COLO668 (cell line): ENCODE results near the gene LPXN.

ENCODE experiments used
- DNase-seq: peaks from one replicate; lab custom pipeline; 2025; ENCODE audit not compliant: unreplicated experiment; lab: John Stamatoyannopoulos, UW

LPXN gene

DNA sequence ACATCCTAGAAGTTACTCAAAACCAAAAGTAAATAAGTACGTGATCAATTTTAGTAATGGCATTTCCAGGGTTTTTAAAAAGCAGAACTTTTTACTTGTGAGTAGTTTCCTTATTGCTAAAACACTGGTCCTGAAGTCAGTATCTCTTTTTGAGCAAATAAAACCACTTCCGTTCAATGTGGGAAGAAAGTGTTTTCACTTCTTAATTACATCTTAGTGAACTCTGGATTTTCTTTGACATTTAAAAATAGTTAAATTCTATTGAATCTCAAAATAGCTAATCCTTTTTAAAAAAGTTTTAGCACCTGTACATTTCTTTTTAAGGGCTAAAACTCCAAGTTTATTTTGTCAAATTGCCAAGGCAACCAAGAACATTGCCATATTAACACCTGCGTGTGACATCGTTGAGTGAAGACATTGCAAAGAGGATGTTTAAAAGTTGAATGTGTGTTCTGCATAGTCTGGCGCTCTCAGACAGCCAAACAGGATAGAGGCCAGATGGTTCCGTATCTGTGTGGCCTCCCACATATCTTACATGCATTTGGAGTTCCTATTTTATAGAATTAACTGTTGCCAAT lies 50.5 kb downstream of the LPXN start:
- no peak for DNase-seq

GRCh38 chr11:58524232-58525036 lies 51.2 kb downstream of the LPXN start:
- peak; percentile 30 for DNase-seq

- DNase-seq: peak; percentile 9
These were observed 61.8 kb downstream of the LPXN start for GRCh38 chr11:58513747-58514367.

- DNase-seq: no peak
These were observed 64.0 kb downstream of the LPXN start for GRCh38 chr11:58511636-58512035.

DNA sequence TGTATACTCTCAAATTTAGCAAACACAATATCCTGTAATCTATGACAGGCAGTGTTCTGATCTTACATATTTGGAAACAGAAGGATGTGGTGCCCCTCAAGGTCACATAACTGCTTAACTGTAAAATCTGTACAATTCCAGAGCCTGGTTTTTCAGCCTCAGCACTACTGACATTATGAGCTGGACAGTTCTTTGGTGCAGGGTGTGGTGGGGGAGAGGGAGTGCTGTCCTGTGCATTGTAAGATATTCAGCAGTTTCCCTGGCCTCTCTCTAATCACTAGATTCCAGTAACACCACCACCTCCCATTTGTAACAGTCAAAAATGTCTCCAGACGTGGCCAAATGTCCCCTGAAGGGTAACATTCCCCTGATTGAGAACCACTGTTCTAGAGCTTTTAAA lies 65.9 kb downstream of the LPXN start:
- no peak for DNase-seq

DNA sequence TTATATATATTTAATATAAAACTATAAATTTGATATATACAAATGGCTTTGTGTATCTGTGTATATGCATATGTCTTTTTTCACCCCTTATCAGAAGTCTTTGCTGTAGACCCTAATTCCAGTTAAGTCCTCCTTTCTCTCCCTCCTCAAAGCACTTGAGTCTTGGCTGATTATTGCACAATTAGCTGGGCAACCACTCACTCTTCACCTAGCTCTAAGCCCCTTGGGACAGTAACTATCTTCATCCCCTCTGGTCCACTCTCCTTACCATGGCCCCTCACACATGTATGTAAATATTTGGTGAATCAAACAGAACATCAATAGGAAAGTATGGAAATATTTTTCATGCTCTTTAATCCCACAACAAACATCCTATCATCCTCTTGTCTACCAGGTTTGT lies 66.8 kb downstream of the LPXN start:
- no peak for DNase-seq

GRCh38 chr11:58508005-58508404 lies 67.7 kb downstream of the LPXN start, which contains the start of gene OR5B21:
OR5B21 (minus strand) TSS chr11:58508105; CDS start chr11:58508105, 0 bp downstream.
- no peak for DNase-seq

- no peak for DNase-seq
These were observed 68.3 kb downstream of the LPXN start for GRCh38 chr11:58507355-58507754.

DNA sequence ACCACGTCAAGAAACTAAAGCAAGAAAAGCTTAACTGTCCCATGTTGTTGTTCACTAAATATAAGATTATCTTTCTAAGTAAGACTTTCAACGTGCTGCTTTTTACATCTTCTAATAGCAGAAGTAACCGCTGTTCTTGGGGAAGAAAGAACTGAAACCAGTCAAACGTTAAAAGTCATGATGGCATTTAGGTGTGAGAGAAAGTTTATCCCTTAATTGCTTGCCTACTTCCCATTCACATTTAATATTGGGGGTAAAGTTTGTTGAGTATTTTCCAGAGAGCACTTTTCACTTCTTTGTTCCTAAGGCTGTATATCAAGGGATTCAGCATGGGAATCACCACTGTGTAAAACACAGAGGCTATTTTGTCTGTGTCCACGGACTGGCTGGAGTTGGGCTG lies 68.7 kb downstream of the LPXN start:
- DNase-seq: no peak

DNA sequence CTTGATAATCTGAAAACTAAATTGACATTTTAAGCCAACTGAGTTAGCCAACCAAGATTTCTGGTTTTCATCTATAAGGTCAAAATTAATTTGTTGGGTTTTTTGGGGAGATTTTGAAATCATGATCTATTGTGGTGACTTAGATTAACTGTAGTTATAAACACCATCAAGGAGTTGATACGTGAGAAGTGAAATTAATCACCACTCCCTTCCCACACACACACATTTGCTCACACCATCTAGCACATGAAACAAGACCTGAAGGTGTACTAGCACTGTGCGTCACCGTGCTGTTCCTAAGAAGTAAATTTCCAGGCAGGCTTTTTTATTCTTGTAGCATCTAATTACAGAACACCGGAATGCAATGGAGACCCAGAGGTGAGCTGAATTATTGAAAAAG lies 69.8 kb downstream of the LPXN start:
- no peak for DNase-seq

DNA sequence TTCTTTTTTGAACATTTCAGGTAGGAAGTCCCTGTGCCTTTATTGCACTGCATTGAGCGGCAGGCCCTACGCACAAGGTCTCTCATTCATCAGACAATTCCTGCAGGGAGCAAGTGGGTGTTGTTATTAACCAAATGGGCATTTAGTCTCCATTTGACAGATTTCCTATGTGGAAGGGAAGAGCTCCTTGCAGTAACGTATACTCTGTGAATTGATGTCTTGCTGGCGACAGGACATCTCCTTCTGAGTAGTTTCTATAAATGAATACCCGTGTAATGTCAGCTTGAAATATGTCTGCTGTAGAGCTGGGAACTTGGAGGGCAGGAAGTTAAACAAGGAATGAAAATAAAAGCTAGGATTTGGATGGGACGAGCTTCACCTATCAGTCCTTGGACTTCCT lies 71.4 kb downstream of the LPXN start:
- DNase-seq: no peak

GRCh38 chr11:58503361-58503856 lies 72.2 kb downstream of the LPXN start:
- DNase-seq: no peak

DNA sequence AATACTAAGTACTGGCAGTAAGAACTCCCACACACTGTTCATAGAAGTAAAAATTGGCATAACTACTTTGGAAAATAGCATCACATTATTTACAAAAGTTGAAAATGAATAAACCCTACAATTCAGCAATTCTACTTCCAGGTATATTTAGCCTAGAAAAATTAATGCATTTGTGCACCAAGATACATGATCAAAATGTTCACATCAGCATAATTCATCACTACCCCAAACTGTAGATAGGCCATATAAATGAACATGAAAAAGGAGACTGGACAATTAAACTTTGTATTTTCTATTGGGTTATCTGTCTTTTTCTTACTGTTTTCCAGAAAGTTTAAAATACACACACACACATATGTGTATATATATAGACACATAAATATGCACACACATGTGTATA lies 73.7 kb downstream of the LPXN start:
- DNase-seq: no peak

DNA sequence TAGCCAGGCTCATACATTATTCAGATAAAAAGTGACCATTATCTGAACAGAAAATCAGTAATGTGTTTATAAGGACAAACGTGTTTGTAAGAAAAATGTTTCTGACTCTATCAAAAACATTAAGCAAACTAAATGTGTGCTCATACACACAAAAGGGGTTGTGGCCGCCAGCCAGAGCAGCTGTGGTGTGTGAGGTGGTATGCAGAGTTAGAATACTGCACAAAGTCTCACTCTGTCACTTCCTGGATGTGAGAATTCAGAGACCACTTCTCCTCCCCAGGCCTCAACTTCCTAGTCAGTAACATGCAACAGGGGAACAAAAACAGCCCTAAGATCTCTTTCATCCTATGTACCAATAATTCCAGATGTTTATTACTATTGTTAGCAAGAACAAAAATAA lies 77.2 kb downstream of the LPXN start:
- DNase-seq: no peak

DNA sequence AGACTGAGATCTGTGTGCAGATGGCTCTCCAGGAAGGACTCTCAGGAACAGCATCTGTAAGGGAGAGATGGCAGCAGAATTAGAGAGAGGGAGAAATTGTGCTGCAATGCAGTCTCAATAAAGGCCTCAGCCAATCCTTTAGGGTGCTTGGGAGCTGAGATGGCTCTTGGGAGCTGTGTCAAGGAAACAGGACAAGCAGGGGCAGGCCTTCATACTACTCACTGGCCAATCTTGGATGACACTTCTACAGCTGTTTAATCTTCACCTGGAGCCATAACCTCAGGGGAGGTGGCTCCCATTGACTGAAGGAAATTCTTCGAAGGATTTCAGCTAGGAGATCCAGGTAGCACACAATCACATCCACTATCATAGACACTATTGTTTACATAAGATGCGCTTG lies 77.7 kb downstream of the LPXN start:
- no peak for DNase-seq

DNA sequence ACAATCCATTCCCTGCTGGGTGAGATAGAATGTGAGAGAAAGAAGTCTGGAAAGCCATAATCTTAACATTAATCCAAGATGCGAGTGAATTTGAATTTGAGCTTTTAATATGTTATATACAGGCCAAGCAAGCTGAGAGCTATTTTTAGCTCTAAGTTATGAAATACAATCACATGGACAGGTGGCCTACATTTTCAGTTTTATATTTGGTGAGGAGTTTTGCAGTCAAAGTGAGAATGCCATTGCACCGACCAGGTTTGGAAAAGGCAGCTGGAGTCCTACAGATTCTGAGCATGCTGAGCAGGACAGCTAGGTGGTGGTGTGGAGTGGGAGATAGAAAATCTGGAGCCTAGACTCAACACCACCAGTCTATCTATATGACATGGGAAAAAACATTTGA lies 79.8 kb downstream of the LPXN start:
- DNase-seq: no peak

DNA sequence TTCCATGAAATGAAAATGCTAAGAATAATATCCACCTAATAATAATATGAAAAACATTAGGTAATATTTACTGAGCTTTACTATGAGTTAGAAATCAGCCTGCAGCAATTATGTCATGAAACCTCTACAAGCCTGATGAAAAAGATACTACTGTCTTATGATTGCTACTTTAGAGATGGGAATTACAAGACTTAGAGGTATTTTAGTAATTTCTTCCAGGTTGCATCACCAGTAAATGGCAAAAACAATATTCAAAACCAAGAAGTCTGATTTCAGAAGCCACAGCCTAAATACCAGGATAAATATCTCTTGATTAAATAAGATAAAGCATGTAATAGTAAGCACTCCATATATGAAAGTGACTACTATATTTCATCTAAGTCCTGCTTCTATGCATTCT lies 81.6 kb downstream of the LPXN start:
- no peak for DNase-seq

DNA sequence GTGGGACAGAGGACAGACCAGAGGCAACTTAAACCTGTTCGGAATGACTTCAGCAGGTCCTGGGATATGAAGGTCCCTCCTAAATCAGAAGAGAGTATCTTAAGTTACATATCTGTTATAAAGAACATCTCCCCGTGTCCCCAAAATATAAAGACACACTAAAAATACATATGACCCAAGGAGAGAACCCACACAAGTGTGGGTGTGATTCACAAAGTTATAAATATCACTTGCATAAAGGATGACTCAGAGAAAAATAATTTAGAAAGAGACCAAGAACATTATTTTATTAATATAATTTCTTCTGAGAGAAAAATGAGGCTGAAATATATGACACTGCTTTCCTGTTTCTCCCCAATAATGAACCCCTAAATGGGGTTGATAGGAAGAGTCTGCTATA lies 82.0 kb downstream of the LPXN start:
- no peak for DNase-seq

GRCh38 chr11:58490827-58491226 lies 84.8 kb downstream of the LPXN start:
- DNase-seq: no peak

GRCh38 chr11:58487170-58487569 lies 88.5 kb downstream of the LPXN start:
- no peak for DNase-seq

GRCh38 chr11:58485961-58486360 lies 89.7 kb downstream of the LPXN start:
- DNase-seq: no peak
